GM06990 (cell line): ENCODE results near the gene KCNH6.

Experiments used
- DNase-seq: peaks from one replicate; pipeline ENCODE4 v3.0.0-alpha.2; 2011; ENCODE audit not compliant: insufficient read length; ENCODE audit errors: extremely low read depth
- H3K27me3 ChIP-seq: replicated peaks from 2 replicates; pipeline ENCODE4 v1.6.0; 2011; ENCODE audit warnings: low read length; ENCODE audit not compliant: control insufficient read depth, insufficient read depth
- H3K36me3 ChIP-seq: 2 replicates; pipeline ENCODE4 v1.5.1; 2011; ENCODE audit warnings: low read length; ENCODE audit not compliant: control insufficient read depth, insufficient read depth
- H3K4me3 ChIP-seq: replicated peaks from 2 replicates; pipeline ENCODE4 v1.5.1; 2011; ENCODE audit warnings: low read depth, mild to moderate bottlenecking, control low read depth, low read length
- TF ChIP-seq, protein P1 (sequence below): IDR thresholded peaks from 2 replicates; pipeline ENCODE4 v1.5.1; 2011; ENCODE audit warnings: low read length, control low read depth, mild to moderate bottlenecking, inconsistent platforms; ENCODE audit not compliant: insufficient read depth, poor library complexity, severe bottlenecking

The KCNH6 gene

DNA sequence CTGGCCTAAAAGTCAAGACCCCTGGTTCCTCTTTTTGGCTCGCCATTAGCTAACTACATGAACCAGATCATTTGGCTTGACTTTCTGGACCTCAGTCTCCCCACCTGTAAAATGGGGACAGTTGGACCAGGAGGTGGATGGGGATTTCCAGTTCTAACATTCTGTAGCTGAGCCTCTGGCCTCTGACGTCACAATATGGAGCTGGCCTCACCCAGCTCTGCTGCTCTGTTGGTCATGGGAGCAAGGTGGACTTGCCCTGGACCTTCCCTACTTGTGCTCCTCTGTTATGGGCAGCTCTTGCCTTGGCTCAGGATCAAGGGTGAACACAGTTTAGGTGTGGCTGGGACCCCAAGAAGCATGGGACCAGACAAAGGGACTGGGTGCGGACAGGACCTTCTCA is 16.5 kb upstream of the KCNH6 start:
- no peak for DNase-seq
- no peaks in the 10 kb centered on the region for H3K36me3 ChIP-seq
- TF ChIP-seq, protein P1, sequence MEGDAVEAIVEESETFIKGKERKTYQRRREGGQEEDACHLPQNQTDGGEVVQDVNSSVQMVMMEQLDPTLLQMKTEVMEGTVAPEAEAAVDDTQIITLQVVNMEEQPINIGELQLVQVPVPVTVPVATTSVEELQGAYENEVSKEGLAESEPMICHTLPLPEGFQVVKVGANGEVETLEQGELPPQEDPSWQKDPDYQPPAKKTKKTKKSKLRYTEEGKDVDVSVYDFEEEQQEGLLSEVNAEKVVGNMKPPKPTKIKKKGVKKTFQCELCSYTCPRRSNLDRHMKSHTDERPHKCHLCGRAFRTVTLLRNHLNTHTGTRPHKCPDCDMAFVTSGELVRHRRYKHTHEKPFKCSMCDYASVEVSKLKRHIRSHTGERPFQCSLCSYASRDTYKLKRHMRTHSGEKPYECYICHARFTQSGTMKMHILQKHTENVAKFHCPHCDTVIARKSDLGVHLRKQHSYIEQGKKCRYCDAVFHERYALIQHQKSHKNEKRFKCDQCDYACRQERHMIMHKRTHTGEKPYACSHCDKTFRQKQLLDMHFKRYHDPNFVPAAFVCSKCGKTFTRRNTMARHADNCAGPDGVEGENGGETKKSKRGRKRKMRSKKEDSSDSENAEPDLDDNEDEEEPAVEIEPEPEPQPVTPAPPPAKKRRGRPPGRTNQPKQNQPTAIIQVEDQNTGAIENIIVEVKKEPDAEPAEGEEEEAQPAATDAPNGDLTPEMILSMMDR = no peak
- no peaks in the 10 kb centered on the region for H3K27me3 ChIP-seq
- no peak overlapping the region for H3K4me3 ChIP-seq

DNA sequence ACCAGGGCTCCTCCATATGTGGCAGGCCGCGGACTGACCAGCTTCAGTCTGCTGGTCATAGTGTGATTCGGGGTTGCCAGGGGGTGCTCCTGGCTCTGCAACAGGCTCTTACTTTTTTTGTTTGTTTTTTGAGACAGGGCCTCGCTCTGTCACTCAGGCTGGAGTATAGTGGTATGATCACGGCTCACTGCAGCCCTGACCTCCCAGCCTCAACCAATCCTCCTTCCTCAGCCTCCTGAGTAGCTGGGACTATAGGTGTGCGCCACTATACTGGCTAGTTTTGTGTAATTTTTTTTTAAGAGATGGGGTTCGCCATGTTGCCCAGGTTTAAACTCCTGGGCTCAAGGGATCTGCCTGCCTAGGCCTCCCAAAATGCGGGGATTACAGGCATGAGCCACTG is 11.8 kb upstream of the KCNH6 start:
- H3K27me3 ChIP-seq = no peaks in the 10 kb centered on the region
- no peaks in the 10 kb centered on the region for H3K36me3 ChIP-seq
- TF ChIP-seq, protein P1 = no peak
- no peak overlapping the region for H3K4me3 ChIP-seq
- DNase-seq = no peak

DNA sequence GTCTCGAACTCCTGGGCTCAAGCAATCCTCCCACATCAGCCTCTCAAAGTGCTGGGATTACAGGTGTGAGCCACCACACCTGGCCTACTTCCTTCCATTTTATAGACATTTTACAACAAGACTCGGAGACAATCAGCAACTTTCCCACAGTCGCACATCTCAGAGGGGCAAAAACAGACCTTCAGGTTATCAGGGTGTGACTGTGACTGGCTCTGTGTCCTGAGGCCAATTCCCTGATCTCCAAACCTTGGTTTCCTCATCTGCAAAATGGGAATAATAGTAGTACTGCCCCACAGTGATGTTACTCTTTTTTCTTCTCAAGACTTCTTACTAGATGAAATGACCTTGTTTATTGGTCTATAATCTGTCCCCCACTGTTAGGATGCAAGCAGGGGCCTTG is 10.8 kb upstream of the KCNH6 start:
- DNase-seq = no peak
- no peak overlapping the region for H3K4me3 ChIP-seq
- H3K36me3 ChIP-seq = no peaks in the 10 kb centered on the region
- H3K27me3 ChIP-seq = no peaks in the 10 kb centered on the region
- TF ChIP-seq, protein P1 = no peak

DNA sequence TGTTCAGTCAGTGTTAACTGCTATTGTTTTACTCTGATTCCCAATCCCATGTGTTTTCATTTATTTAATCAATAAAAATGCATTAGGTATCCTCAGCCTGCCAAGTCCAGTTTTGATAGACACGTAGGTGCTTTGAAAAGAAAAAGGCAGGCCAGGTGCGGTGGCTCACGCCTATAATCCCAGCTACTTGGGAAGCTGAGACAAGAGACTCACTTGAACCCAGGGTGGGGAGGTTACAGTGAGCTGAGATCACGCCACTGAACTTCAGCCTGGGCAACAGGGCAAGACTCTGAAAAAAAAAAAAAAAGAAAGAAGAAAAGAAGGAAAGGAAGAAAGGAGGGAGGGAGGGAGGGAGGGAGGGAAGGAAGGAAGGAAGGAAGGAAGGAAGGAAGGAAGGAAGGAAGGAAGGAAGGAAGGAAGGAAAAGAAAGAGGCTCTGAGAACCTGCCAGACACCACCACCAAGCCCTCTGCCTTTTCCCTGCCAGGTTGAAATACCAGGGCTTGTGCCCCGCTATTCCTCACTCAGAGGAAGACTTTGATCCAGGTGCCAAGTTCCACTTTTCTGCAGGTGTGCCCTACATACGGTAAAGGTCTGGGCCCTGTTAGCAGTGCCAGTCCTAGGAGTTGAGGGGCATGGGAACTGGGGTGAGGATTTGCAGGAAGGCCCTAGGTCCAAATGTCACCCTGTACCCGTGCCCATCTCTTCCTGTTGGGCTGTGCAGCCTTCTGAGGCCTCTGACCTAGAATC is 10.1 kb upstream of the KCNH6 start:
- Histone ChIP-seq H3K36me3 (no peaks in the 10 kb centered on the region), H3K4me3 (no peak overlapping the region), H3K27me3 (no peaks in the 10 kb centered on the region)
- DNase-seq = no peak
- TF ChIP-seq, protein P1 = no peak

DNA sequence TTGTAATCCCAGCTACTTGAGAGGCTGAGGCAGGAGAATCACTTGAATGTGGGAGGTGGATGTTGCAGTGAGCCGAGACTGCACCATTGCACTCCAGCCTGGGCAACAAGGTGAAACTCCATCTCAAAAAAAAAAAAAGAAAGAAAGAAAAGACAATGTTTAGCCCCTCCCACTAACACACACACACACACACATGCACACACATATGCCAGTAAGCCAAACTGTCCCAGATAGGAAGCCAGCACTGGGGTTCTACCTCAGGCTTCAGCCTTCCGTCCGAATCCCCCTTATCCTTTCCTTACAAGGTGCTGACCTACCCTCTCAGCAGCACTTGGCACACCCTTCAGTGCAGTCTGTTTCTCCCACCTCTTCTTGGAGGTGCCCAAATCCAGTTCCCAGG is 8.7 kb upstream of the KCNH6 start:
- Histone ChIP-seq H3K36me3 (no peaks in the 10 kb centered on the region), H3K27me3 (no peaks in the 10 kb centered on the region), H3K4me3 (no peak overlapping the region)
- TF ChIP-seq, protein P1 = no peak
- no peak for DNase-seq

DNA sequence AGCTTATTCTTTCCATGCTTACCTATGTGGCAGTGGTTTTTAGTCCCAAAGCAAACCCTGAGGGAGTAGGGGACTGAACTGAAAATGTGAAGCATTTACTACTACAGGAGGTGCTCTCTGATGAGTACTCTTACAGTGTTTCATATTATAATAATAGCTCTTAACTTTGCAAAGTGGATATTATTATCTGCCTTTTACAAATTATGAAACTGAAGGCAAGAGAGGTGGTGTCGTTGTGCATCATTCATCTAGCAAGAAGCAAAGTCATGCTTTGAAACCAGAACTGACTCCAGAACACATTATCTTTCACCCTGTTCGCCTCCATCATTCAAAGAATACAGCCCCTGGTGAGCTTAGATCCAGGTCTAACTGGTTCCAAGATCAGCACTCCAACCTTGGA is 8.2 kb upstream of the KCNH6 start:
- Histone ChIP-seq H3K27me3 (no peaks in the 10 kb centered on the region), H3K4me3 (no peak overlapping the region), H3K36me3 (no peaks in the 10 kb centered on the region)
- DNase-seq = no peak
- TF ChIP-seq, protein P1 = no peak
